ENCODE measurements around the gene KRT76. TPM values are rescaled to one million over a fixed set of nuclear protein-coding genes. Genes with fewer than 3 reads are reported as not detected.

Gene KRT76
- total and polyA plus RNA-seq, 2 experiments from 2014 or later: not detected

GRCh38 chr12:52722680-52723079 lies 54.5 kb downstream of the KRT76 start:
- Histone ChIP-seq H3K36me3 (ENCODE audit: insufficient read depth) (no peaks in the 10 kb centered on the region), H4K20me1 (replicated peaks; ENCODE audit: insufficient read depth) (no peaks in the 10 kb centered on the region), H3K27me3 (ENCODE audit: insufficient read depth) (no peaks in the 10 kb centered on the region), H3K4me1 (ENCODE audit: insufficient read depth) (no peaks in the 10 kb centered on the region), H3F3A (replicated peaks; ENCODE audit: low read depth) (no peaks in the 10 kb centered on the region), H3K9me2 (ENCODE audit: insufficient read depth) (no peaks in the 10 kb centered on the region; the same call in none of the 2 replicates), H3K79me2 (replicated peaks; ENCODE audit: insufficient read depth) (no peaks in the 10 kb centered on the region), H2AFZ (no peak overlapping the region), H3K4me2 (no peak overlapping the region), H3K27ac (ENCODE audit: low read depth) (no peak overlapping the region), H3K4me3 (no peak overlapping the region)
- no peaks in the 10 kb centered on the region for H3K4me1 Mint-ChIP-seq
- no peak for DNase-seq (ENCODE audit: low spot score)
- no peak overlapping the region for H3K4me3 Mint-ChIP-seq
- ATAC-seq: no peak
- TF ChIP-seq REST (IDR thresholded peaks at IDR 0.05; ENCODE audit: unreplicated experiment): no peak
- TF ChIP-seq STAT1 (IDR thresholded peaks at IDR 0.05; ENCODE audit: unreplicated experiment): no peak
- TF ChIP-seq ZNF462 (CRISPR knock-in tag; IDR thresholded peaks at IDR 0.05): no peak
- no peak for TF ChIP-seq ZNF331 (CRISPR knock-in tag; IDR thresholded peaks at IDR 0.05; ENCODE audit: low read depth)
- no peak for TF ChIP-seq CTCF (conservative IDR thresholded peaks at IDR 0.05; ENCODE audit: low read depth in 2 of 2)
- no peak for TF ChIP-seq JUNB (IDR thresholded peaks at IDR 0.05; ENCODE audit: unreplicated experiment)
- TF ChIP-seq ETS1 (IDR thresholded peaks at IDR 0.05): no peak
- no peak for TF ChIP-seq CREB1 (CRISPR knock-in tag; IDR thresholded peaks at IDR 0.05; ENCODE audit: low read depth)
- no peaks in the 10 kb centered on the region for H3K27me3 Mint-ChIP-seq (ENCODE audit: insufficient read depth, low read depth, poor library complexity)
- H3K9me3 Mint-ChIP-seq: no peaks in the 10 kb centered on the region; the same call in 2 of the 3 replicates
- no peaks in the 10 kb centered on the region for H3K36me3 Mint-ChIP-seq (ENCODE audit: low read depth)
- H3K27ac Mint-ChIP-seq: no peak overlapping the region

Measured in GM23338 (cell line).